HEK293 (cell line): ENCODE results near the gene ANXA7.

Experiments
- YY1 ChIP-seq: fragments of 450-650 bp; formaldehyde crosslinking; IDR thresholded peaks from 2 replicates; pipeline ENCODE4 v1.5.1; 2018; ENCODE audit warnings: missing biosample characterization, missing genetic modification characterization
- TF ChIP-seq, protein P1 (sequence below): fragments of 450-650 bp; formaldehyde crosslinking; IDR thresholded peaks from 2 replicates; pipeline ENCODE4 v1.5.1; 2016; ENCODE audit warnings: missing biosample characterization, missing genetic modification characterization, low read depth

DNA sequence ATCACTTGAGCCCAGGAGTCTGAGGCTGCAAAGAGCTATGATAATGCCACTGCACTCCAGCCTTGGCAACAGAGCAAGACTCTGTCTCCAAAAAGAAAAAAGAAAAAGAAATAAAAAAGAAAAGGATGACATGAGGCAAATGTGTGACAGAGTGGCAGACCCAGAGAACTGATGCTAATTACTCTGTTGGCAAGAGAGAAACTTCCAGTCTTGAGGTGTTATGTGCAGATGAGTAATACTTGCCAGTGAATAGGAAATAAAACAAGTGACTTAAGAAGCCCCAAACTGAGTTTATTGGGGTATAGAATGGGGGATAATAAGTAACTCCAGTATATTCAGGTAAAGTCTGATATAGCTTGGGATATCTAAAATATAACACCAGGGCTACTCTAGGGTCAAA, 9.5 kb upstream of the ANXA7 start:
- TF ChIP-seq, protein P1, sequence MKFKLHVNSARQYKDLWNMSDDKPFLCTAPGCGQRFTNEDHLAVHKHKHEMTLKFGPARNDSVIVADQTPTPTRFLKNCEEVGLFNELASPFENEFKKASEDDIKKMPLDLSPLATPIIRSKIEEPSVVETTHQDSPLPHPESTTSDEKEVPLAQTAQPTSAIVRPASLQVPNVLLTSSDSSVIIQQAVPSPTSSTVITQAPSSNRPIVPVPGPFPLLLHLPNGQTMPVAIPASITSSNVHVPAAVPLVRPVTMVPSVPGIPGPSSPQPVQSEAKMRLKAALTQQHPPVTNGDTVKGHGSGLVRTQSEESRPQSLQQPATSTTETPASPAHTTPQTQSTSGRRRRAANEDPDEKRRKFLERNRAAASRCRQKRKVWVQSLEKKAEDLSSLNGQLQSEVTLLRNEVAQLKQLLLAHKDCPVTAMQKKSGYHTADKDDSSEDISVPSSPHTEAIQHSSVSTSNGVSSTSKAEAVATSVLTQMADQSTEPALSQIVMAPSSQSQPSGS (tag by site-specific recombination), result no peak
- no peak for TF ChIP-seq YY1 (tag by site-specific recombination)
